Kidney (tissue), 14 donors: ENCODE measurements around the gene CCDC74B. TPM values are rescaled to one million over a fixed set of nuclear protein-coding genes. Genes with fewer than 3 reads are reported as not detected.
"Not testable (repeated sequence)": the region's sequence is repeated elsewhere in the genome, so short reads cannot be mapped to it uniquely, and the experiment has no call there.

Source experiments
- DNase-seq, 5 donors: peaks; one replicate each; pipeline ENCODE4 v3.0.0-alpha.2; 2013 to 2020
- FAIRE-seq: peaks from 2 replicates; lab custom pipeline; 2012; peaks lifted over from hg19 to GRCh38; lab: Jason Lieb, UNC
- H3K27ac ChIP-seq, 2 donors: one replicate each; pipeline ENCODE4 v1.7.0; 2013; ENCODE audit warnings: low read depth in 2 of 2, low read length in 2 of 2, inconsistent platforms in 1 of 2
- H3K27me3 ChIP-seq: one replicate; pipeline ENCODE4 v1.7.1; 2013; ENCODE audit warnings: low read length, inconsistent platforms; ENCODE audit not compliant: control insufficient read depth, insufficient read depth
- H3K36me3 ChIP-seq, 3 donors: one replicate each; pipeline versions ENCODE4 v1.7.0 to v1.7.1; 2013; ENCODE audit warnings: low read length in 3 of 3, control low read depth in 1 of 3, inconsistent platforms in 1 of 3; ENCODE audit not compliant: insufficient read depth in 3 of 3, control insufficient read depth in 2 of 3
- H3K4me1 ChIP-seq, 3 donors: one replicate each; pipeline versions ENCODE4 v1.7.0 to v1.7.1; 2013; ENCODE audit warnings: low read length in 3 of 3, inconsistent platforms in 1 of 3, low read depth in 1 of 3; ENCODE audit not compliant: control insufficient read depth in 2 of 3, insufficient read depth in 2 of 3
- H3K4me3 ChIP-seq, 3 donors: one replicate each; pipeline versions ENCODE4 v1.7.0 to v1.8.1; 2013; ENCODE audit warnings: low read length in 3 of 3, control low read depth in 1 of 3, inconsistent platforms in 1 of 3
- H3K9ac ChIP-seq, 3 donors: one replicate each; pipeline versions ENCODE4 v1.7.0 to v1.7.1; 2013; ENCODE audit warnings: low read length in 3 of 3, control low read depth in 1 of 3, inconsistent platforms in 1 of 3
- H3K9me3 ChIP-seq, 3 donors: one replicate each; pipeline versions ENCODE4 v1.7.0 to v1.7.1; 2013; ENCODE audit warnings: low read length in 3 of 3, control low read depth in 1 of 3, inconsistent platforms in 1 of 3; ENCODE audit not compliant: control insufficient read depth in 2 of 3, insufficient read depth in 1 of 3
- intact Hi-C: fragments of 100-400 bp; cut with DNase I; formaldehyde crosslinking; loops from one replicate; pipeline ENCODE4 v1.11.1; 2022
- polyA plus RNA-seq: library from polyadenylated mRNA; stranded (reverse); fragments of 350-450 nt; fragmentation: Illumina TruSeq; extraction: RNeasy Lipid Tissue Mini Kit (QIAGEN cat#74804); gene quantifications from one replicate; pipeline ENCODE4 v1.2.3, GENCODE V29; 2014; ENCODE audit warnings: low read depth, low replicate concordance; ENCODE audit not compliant: insufficient read depth
- total RNA-seq: library from RNA; stranded (reverse); fragmentation: NEBNext Ultra II Directional; extraction: Animal tissue kit (Norgen Biotek cat#: 25700); gene quantifications from one replicate; pipeline ENCODE4 v1.2.1, GENCODE V29; 2021
- TF ChIP-seq, protein P1 (sequence below): IDR thresholded peaks from 3 replicates; pipeline ENCODE4 v1.5.1; 2012; ENCODE audit warnings: mild to moderate bottlenecking, moderate library complexity, borderline replicate concordance; ENCODE audit not compliant: insufficient read depth; ENCODE audit errors: extremely low read depth
- donor health status: control.
- donor health status: control.
- donor health status: control.
- donor health status: control.
- donor health status: control.
- donor health status: DM: yes; HTN: yes; CAD: no.
- donor health status: Normal renal cell carcinoma (clear cell type).

Gene CCDC74B
- total and polyA plus RNA-seq, 2 donors from 2014 or later = 4.5 to 6.4 TPM

GRCh38 chr2:130155956-130156623, 11.2 kb upstream of the CCDC74B start:
- TF ChIP-seq, protein P1, sequence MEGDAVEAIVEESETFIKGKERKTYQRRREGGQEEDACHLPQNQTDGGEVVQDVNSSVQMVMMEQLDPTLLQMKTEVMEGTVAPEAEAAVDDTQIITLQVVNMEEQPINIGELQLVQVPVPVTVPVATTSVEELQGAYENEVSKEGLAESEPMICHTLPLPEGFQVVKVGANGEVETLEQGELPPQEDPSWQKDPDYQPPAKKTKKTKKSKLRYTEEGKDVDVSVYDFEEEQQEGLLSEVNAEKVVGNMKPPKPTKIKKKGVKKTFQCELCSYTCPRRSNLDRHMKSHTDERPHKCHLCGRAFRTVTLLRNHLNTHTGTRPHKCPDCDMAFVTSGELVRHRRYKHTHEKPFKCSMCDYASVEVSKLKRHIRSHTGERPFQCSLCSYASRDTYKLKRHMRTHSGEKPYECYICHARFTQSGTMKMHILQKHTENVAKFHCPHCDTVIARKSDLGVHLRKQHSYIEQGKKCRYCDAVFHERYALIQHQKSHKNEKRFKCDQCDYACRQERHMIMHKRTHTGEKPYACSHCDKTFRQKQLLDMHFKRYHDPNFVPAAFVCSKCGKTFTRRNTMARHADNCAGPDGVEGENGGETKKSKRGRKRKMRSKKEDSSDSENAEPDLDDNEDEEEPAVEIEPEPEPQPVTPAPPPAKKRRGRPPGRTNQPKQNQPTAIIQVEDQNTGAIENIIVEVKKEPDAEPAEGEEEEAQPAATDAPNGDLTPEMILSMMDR = peak; percentile 51
- H3K27me3 ChIP-seq, H3K36me3 ChIP-seq, H3K27ac ChIP-seq, H3K4me3 ChIP-seq, H3K9ac ChIP-seq, H3K4me1 ChIP-seq, intact Hi-C loops, H3K9me3 ChIP-seq, FAIRE-seq: not testable (repeated sequence)
- DNase-seq = peak in 4 of 5 donors; percentile 30 to 82 (median 52)

DNA sequence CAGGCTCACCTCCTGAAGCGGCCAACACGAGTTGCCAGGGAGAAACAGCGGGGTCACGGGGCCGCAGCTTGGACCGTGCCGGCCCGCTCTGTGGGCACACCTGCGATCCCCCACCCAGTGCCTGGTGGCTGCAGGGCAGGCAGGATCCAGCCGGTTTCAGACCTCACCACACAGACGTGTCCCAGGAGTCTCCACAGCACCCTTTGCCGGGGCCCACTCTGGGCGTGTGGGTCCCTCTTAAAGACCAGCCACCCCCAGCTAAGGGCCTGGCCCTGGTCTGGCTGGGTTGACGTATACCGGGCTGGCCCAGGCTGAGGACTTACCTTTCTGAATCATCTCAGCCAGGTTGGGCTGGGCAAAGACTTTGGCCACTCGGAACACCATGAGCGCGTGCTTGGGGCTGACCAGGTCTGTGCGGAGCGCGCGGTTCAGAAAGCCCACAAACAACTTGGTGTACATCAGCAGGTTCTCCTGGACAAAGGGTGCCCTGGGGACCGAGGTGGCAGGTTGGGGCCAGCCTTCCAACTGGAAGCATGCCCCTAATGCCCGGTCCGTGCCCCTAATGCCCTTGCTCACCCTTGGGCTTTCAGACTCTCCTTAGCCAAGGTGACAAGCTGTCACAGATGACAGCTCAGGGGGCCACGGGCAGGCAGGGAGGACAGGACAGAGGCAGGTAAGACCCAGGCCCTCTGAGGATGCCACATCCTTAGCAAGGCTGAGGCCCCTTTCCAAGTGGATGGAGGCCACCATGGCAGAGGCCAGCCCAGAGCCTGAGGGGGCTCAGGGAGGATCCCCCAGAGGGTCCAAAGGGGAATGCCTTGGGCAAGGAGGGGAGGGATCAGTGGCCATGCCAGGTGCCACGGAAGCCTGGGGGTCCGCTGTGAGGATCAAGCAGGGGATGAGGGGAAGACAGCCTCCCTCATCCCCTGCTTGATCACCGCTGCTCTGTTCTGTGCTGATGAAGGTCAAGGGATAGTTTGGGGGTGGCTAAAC, 10.2 kb upstream of the CCDC74B start:
- no peaks in the 10 kb centered on the region for H3K36me3 ChIP-seq
- FAIRE-seq (no peak), DNase-seq (peak in 1 of 5 donors; percentile 76)
- TF ChIP-seq, protein P1 = no peak
- intact Hi-C loops = no loop called here
- no peak overlapping the region for H3K4me3 ChIP-seq
- no peaks in the 10 kb centered on the region for H3K9me3 ChIP-seq
- no peaks in the 10 kb centered on the region for H3K4me1 ChIP-seq
- H3K27ac ChIP-seq = no peak overlapping the region
- H3K27me3 ChIP-seq = no peaks in the 10 kb centered on the region
- no peak overlapping the region for H3K9ac ChIP-seq

DNA sequence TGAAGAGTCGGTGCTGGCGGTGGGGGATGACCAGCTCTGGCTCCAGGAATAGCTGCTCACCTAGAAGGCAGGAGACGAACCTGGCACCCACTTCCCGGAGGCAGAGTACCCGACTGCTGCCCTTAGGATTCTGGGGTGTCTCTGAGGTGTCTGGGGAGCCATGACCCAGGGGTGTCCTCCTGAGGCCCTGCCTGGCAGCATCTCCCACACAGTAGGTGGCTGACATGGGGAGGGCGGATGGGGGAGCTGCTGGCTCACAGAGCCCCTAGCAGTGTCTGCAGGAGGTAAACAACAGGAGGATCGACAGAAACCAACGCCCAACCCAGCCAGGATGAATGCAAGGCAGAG, 9.5 kb upstream of the CCDC74B start:
- peak in 1 of 5 donors; percentile 33 for DNase-seq
- intact Hi-C loops, H3K27ac ChIP-seq, H3K9me3 ChIP-seq, H3K9ac ChIP-seq, H3K4me1 ChIP-seq, H3K27me3 ChIP-seq, H3K4me3 ChIP-seq, H3K36me3 ChIP-seq, FAIRE-seq: not testable (repeated sequence)

GRCh38 chr2:130153721-130154422, 9.0 kb upstream of the CCDC74B start:
- H3K9ac ChIP-seq, H3K4me1 ChIP-seq, intact Hi-C loops, H3K27me3 ChIP-seq, FAIRE-seq, H3K9me3 ChIP-seq, H3K27ac ChIP-seq, H3K36me3 ChIP-seq, H3K4me3 ChIP-seq: not testable (repeated sequence)
- DNase-seq = peak in 1 of 5 donors; percentile 52
